ENCODE data around the gene PLD4. TPM values are rescaled to one million over a fixed set of nuclear protein-coding genes. Genes with fewer than 3 reads are reported as not detected.

The PLD4 gene
- total RNA-seq, 4 donors from 2014 or later, result 1.3 to 10.9 TPM; not detected in 2

GRCh38 chr14:104877806-104878550 lies 46.7 kb upstream of the PLD4 start:
- DNase-seq, result no peak
- TF ChIP-seq POLR2A (IDR thresholded peaks at IDR 0.05), result no peak
- TF ChIP-seq CTCF (IDR thresholded peaks at IDR 0.05), result no peak
- H3K36me3 ChIP-seq, result no peaks in the 10 kb centered on the region
- no peak overlapping the region for H3K4me3 ChIP-seq
- H3K27me3 ChIP-seq, result no peaks in the 10 kb centered on the region
- intact Hi-C loops (cut with DNase I; ENCODE audit: low total_unique reads), result no loop called here
- H3K27ac ChIP-seq, result no peak overlapping the region
- no peaks in the 10 kb centered on the region for H3K9me3 ChIP-seq
- H3K4me1 ChIP-seq, result no peaks in the 10 kb centered on the region

DNA sequence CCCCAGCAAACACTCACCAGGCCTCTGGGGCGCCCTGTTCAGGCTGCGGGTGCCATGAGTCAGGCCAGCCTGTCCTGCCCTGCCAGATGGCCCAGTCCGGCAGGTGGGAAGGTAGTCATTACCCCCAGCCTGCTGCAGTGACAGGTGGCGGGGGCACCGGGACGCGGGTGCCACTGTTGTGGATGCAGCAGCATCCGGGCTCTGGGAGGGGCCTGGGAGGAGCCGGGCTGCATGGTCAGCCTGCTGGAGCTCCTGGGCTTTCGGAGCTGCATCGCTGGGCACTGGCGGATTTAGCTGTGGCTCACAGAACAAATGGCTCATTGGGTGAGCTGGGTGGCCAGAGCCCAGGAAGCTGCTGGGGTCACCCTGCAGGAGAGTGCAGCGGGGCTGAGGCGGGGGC lies 46.1 kb upstream of the PLD4 start:
- intact Hi-C loops (cut with DNase I; ENCODE audit: low total_unique reads), result no loop called here
- H3K4me1 ChIP-seq, result no peaks in the 10 kb centered on the region
- H3K27me3 ChIP-seq, result no peaks in the 10 kb centered on the region
- H3K36me3 ChIP-seq, result no peaks in the 10 kb centered on the region
- no peaks in the 10 kb centered on the region for H3K9me3 ChIP-seq
- no peak for TF ChIP-seq CTCF (IDR thresholded peaks at IDR 0.05)
- TF ChIP-seq POLR2A (IDR thresholded peaks at IDR 0.05), result no peak
- no peak for DNase-seq
- no peak overlapping the region for H3K4me3 ChIP-seq
- no peak overlapping the region for H3K27ac ChIP-seq

DNA sequence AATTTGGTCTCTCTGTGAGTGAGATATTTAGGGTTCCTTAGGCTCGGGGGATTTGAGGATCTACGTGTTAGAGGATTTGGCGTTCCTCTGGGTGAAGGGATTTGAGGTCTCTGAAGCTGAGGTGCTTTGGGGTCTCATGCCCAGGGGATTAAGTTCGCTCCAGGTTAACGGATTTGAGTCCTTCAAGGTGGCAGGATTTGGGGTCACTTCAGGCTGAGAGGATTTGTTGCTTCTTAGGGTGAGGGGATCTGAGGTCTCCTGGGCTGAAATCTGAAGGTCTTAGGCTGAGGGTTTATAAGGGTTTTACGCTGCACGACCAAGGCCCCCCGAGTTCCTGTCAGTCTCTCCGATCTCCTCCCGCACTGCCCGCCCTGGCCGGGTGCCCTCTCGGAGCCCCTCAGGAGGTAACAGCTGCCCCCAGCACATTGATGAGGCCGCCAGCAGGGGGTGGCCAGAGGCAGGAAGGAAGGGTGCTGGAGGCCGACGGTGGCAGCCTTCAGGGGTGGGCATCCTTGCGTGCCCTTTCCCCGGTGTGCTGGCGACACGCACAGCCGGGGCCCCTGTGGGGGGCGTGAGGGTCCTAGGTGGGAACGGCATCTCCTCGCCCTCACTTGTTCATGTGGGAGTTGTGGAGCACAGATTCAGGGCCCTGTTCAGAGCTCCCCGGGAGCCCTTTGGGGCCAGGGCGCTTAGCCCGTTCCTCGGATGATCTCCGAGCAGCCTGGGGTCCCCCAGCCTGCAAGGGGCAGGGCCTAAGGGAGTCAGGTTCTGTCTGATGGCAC lies 45.3 kb upstream of the PLD4 start:
- no peak overlapping the region for H3K4me3 ChIP-seq
- no peaks in the 10 kb centered on the region for H3K27me3 ChIP-seq
- H3K36me3 ChIP-seq, result no peaks in the 10 kb centered on the region
- H3K4me1 ChIP-seq, result no peaks in the 10 kb centered on the region
- no peaks in the 10 kb centered on the region for H3K9me3 ChIP-seq
- no peak for DNase-seq
- no peak for TF ChIP-seq POLR2A (IDR thresholded peaks at IDR 0.05)
- no peak for TF ChIP-seq CTCF (IDR thresholded peaks at IDR 0.05)
- no peak overlapping the region for H3K27ac ChIP-seq
- intact Hi-C loops (cut with DNase I; ENCODE audit: low total_unique reads), result no loop called here

DNA sequence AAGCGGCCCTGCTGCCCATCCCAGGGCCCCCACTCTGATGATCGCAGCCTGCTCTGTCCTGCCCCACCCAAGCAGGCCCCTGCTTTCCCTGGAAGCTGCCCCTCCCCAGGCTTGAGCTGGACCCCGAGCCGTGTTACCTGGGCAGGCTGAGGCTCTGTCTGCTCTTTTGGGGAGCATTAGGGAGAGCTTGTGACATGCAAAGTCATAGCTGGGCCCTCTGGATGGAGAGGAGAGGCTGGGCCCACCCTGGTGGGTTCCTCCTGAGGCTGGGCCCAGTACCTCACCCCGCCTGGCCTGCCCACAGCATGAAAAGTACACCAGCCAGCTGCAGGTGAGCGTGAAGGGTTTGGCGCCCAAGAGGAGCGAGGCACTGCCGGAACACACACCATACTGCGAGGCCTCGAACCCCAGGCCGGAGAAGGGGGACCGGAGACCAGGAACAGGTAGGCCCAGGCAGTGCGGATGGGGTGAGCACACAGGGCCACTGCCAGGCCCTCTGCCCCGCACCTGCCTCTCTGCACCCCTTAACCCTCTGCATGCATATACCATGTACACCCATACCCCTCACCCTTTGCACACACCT lies 44.6 kb upstream of the PLD4 start:
- TF ChIP-seq CTCF (IDR thresholded peaks at IDR 0.05) (no peak), POLR2A (IDR thresholded peaks at IDR 0.05) (no peak)
- no peak for DNase-seq
- Histone ChIP-seq H3K27ac (no peak overlapping the region), H3K9me3 (no peaks in the 10 kb centered on the region), H3K27me3 (no peaks in the 10 kb centered on the region), H3K4me1 (no peaks in the 10 kb centered on the region), H3K36me3 (no peaks in the 10 kb centered on the region), H3K4me3 (no peak overlapping the region)
- intact Hi-C loops (cut with DNase I; ENCODE audit: low total_unique reads), result no loop called here

Measured in uterus (tissue), 4 donors.